A673 (cell line): ENCODE data around the gene FURIN.

Source experiments
- EZH2 ChIP-seq: fragments of 200-600 bp; sonication (generic); IDR thresholded peaks from 2 replicates; pipeline ENCODE4 v1.6.1; 2017; ENCODE audit warnings: borderline replicate concordance, low read depth, mild to moderate bottlenecking, mixed read lengths, antibody characterized with exemption, low read length; ENCODE audit not compliant: poor library complexity, severe bottlenecking
- TF ChIP-seq, protein P1 (sequence below): fragments of 300-800, 200-600 bp; sonication (generic); conservative IDR thresholded peaks from 2 replicates; pipeline ENCODE4 v1.5.1; 2017; ENCODE audit warnings: low read depth, mild to moderate bottlenecking, antibody characterized with exemption, low read length, moderate library complexity, mixed read lengths

DNA sequence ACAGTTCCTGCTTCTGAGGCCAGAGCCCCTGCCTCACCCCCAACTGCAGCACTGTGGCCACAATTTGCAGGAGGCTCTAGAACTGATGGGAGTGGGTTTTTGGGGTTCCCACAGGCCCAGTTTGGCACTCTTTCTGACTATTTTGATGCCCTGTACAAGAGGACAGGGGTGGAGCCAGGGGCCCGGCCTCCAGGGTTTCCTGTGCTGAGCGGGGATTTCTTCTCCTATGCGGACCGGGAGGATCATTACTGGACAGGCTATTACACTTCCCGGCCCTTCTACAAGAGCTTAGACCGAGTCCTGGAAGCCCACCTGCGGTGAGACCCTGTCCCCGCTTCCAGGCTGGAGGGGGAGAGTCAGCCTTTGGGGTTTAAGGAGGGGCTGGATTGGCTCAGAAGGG, 41.6 kb downstream of the FURIN start:
- TF ChIP-seq, protein P1, sequence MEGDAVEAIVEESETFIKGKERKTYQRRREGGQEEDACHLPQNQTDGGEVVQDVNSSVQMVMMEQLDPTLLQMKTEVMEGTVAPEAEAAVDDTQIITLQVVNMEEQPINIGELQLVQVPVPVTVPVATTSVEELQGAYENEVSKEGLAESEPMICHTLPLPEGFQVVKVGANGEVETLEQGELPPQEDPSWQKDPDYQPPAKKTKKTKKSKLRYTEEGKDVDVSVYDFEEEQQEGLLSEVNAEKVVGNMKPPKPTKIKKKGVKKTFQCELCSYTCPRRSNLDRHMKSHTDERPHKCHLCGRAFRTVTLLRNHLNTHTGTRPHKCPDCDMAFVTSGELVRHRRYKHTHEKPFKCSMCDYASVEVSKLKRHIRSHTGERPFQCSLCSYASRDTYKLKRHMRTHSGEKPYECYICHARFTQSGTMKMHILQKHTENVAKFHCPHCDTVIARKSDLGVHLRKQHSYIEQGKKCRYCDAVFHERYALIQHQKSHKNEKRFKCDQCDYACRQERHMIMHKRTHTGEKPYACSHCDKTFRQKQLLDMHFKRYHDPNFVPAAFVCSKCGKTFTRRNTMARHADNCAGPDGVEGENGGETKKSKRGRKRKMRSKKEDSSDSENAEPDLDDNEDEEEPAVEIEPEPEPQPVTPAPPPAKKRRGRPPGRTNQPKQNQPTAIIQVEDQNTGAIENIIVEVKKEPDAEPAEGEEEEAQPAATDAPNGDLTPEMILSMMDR = no peak
- no peak for TF ChIP-seq EZH2
